D341Med (cell line): Measurements from ENCODE around the gene GIPC3.

Source experiments
- DNase-seq: peaks from one replicate; pipeline ENCODE4 v3.0.0; 2012; ENCODE audit warnings: low spot score

The GIPC3 gene

DNA sequence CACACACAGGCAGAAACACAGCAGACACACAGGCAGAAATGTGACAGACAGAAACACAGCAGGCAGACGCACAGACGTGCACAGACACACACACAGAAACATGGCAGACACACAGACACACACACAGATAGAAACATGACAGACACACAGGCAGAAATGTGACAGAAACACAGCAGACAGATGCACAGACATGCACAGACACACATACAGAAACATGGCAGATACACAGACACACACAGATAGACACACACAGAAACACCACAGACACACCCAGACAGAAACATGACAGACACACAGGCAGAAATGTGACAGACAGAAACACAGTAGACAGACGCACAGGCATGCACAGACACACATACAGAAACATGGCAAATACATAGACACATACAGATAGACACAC lies 20.1 kb downstream of the GIPC3 start:
- no peak for DNase-seq

DNA sequence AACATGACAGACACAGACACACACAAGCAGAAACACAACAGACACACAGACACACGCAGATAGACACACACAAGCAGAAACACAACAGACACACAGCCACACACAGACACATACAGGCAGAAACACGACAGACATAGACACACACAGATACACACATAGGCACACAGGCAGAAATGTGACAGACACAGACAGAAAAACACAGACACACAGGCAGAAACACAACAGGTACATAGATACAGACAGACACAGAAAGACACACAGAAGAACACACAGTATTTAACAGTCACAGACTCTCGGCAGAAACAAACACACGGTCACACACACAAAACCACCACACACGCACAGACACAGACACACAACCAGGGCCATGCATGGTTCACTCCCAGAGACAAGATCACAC lies 20.5 kb downstream of the GIPC3 start:
- no peak for DNase-seq

DNA sequence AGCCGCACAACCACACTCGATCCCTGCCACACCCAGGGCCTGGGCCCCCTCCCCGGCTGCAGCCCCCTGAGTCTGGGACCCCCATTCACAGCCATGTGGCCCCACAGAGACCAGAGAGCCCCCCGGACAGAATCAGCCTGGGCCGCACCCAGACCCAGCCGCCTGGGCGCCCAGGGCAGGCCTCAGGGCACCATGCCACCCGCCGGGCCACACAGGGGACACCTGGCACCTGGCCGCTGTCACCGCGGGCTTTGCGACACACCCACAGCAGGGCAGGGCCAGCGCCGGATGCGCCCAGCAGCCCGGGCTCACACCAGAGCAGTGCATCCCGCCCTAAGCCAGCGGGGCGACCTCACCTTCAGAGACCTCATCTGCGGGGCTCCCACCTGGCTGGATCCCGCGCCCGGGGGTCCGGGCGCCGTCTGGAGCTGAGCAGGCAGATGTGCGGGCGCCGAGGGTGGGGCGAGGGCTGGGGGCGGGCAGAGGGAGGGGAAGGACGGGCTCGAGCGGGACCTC lies 21.0 kb downstream of the GIPC3 start:
- no peak for DNase-seq

DNA sequence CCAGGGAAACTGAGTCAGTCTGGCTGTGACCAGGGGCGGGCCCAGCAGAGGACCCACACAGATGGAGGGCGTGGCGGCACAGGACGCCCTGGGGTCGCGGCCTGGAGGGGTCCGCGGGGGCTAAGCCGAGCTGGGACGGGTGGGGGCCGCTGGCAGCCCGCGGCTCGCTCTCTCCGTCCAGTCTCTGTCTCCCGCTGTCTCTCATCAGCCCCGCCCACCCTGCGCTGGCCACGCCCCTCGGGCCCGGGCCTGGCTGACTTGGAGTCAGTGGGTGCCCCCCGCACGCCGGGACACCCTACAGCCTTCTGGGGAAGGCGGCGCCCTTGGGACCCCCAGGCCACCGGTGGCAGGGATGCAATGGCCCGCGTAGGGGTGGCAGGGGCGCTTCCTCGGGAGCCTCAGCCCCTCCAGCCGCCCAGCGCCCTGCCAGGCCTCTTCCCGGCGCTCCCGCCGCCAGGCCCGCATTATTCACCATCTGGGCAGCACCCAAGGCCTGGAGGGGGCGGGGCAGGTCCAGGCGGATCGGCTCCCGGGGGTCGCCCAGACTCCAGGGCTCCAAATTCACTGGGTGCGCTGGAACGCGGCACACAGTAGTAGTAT lies 21.5 kb downstream of the GIPC3 start, which contains the start of gene TBXA2R:
TBXA2R (minus strand) TSS at position 186 of the 600 bp plus-strand sequence. CDS start 6,241 bp downstream, outside the sequence.
- peak; percentile 73 for DNase-seq

DNA sequence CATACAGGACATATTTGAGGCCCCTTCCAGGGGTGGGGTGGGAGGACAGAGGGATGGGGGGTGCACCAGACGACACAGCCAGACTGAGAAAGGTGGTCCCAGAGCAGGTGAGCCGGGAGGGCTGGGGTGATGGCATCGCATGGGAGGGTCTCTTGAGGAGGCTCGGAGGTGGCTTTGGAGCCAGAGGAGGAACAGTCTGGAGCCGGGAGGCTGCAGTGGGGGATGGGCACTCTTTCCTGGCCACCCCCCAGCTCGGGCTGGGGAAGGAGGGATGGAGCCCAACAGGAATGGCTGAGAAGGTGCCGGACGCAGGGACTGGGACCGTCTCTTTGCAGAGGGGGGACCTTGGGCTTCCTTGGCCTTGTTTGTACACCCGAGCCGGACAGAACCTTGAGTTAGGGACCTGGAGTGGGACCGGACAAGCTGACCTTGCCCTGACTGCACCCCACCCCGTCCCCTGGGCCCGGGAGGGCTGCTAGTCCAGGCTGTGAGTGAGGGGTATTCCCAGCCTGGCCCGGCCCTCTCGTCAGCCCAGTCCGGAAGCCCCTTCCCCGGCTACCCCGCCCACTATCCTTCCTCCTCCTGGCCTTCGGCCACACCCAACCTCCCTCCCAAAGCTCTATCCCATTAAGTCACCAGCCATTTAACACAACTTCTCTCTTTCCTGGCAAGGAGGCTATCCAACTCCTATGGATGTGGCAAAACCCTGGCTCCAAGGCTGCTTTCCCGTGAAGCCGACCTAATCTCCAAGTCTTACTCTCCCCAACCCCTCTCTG lies 22.2 kb downstream of the GIPC3 start:
- DNase-seq = no peak

DNA sequence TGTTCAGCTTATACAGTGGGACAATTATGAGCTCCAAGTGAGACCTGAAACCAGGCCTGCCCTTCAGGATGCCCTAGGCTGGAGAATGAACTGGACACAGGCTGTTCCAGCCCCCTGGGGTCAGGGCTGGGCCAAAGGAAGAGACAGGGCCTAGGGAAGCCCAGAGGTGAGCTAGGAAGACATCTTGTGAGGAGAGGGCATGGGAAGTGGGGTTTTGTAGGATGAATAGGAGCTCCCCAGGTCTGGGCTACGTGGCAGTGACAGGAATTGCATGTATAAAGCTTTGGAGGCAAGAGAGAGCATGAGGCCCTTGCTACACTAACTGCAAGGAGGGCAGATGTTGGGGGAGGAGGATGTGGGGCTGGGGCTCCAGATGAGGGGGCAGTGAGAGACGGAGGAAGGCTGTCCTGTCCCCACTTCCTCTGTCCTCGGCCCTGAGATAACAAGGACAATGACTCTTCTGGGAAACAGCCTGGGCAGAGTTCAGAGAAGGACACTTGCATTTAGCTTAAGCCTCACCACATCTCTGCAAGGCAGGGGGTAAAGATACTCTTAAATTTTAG lies 22.9 kb downstream of the GIPC3 start:
- no peak for DNase-seq

DNA sequence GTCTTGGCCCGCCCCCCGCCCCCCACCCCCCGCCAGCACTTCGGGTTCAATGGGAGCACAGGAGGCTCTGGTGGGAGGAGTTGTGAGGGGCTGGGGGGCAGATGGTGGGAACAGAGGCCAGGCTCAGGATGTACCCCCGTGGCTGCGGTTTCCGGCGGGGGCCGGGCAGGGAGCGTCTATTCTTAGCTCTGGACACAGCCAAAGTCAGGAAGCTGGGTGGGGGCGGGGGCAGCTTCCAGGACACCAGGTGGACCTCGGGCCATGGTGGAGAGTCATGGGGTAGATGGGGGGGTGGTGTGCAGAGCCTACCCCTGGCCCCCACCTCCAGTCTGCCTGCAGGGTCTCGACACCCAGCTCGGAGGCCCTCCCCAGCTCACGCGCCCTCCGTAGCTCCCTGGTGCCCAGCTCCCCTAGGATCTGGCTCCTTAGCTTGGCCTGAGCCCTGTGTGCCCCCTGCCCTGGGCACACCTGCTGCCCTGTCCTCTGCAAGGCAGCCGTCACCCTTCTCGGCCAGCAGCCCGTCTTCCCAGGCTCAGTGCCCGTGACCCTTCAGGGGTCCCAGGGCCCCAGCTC lies 23.6 kb downstream of the GIPC3 start:
- no peak for DNase-seq

DNA sequence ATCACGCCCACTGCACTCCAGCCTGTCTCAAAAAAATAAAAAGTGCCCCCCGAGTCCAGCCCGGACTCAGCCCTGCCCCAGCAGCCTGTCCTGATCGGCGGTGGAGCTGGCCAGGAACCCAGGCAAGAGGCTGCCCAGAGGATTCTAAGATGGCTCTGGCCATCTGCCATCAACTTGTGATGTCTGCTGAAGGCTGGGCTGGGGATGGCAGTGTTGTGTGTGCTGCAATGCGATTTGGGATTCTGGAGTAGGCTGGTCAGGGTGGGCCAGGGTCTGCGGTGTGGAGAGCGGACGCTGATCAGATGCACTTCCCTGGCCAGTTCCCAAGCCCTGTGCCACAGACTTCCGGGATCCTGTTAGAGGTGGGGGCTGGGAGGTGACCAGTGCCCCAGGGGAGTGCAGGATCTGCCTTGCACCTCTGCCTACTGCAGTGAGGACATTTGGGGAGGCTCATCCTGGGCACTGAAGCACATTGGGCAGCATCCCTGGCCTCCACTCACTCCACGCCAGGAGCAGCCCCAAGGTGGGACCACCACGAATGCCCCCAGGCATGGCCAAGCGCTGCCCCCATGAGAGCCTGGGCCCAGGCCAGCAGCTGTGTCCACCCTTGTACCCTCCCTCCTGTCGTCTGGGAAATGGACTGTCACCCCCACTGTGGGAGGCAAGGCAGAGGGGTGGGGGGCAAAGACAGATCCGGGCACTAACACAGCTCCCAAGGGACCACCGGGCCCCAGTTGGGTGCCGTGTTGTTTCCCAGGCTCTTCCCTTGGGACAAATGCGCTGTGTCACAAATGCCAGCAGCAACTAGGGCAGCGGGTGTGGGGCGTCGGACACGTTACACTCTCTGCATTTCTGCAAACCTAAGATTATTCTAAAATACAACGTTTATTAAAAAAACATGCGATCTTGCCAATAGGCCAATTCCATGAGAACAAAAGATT lies 24.8 kb downstream of the GIPC3 start:
- no peak for DNase-seq

DNA sequence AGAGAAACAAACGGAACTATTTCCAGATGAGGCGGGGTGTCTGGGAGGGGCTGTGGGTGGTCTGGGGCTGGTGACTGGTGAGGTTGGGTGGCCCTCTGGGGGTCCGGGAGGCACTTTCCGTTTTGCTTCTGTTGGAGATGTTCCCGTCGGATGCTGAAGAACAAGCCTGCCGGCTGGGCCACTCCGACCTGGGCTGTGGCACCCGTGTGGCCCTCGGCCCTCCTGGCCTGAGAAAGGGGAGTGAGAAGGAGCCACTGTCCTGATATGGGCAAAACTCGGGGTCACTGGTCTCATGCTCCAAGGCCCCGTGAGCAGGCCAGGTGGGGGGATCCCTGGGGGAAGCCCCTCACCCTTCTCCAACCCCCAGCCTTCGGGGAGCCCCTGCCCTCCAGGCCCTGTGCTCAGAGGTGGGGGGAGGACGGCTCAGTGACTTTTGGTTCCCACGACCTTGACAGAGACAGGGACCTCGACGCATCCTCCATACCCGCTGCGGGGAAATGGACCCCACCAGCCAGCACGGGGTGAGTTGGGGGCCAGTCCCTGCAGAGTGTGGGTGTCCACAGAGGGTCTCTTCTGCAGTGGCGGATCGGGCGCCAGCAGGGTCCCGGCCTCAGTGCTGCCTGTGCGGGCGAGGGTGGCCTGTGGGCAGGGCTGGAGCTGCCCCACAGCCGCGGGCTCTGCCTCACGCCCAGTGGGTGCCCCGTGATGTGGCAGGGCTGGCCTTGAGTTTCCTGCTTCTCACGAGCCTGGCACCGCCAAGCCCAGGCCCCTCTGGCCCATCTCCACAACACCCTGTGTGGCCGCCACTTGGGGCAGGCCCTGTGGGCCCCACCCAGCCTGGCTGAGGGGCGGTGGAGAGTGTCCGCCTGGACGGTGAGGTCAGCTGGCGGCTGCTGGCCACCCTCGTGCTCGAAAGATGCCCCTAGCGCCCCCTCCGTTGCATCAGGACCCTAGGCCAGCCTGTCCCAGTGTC lies 25.8 kb downstream of the GIPC3 start:
- no peak for DNase-seq

DNA sequence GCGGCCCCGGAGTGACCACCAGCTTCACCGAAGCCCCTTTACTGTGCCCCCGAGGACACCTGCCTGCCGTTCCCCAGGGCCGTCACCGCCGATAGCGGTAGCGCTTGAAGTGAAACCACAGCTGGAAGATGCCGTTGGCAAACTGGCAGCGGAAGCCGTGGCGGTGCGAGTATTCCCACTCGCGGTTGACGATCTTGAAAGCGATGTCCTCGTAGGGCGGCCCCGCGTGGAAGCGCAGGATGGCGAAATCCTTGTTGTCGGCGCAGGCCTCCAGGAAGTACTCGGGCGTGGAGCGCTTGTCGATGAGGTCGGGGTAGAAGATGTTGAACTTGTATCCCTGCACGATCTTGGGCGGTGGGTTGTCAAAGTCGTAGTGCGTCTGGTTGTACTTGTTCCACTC lies 26.6 kb downstream of the GIPC3 start:
- no peak for DNase-seq

DNA sequence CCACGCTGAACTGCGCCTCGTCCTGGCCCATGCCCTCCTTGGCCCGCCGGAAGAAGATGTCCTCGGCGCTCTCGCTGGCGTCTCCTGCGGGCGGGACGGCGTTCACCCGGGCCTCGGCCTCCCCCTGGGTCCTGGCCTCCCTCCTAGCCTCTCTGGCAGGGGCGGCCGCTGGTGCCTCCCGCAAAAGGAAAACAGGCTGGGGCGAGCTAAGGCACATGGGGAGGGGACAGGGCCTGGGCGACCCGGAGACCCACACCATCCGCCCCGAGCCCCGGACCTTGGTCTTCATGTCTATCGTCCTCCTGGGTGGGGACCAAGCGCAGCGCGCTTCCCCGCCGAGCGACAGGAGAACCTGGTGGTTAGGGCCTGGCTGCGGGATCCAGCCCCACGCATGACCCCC lies 27.1 kb downstream of the GIPC3 start:
- no peak for DNase-seq

DNA sequence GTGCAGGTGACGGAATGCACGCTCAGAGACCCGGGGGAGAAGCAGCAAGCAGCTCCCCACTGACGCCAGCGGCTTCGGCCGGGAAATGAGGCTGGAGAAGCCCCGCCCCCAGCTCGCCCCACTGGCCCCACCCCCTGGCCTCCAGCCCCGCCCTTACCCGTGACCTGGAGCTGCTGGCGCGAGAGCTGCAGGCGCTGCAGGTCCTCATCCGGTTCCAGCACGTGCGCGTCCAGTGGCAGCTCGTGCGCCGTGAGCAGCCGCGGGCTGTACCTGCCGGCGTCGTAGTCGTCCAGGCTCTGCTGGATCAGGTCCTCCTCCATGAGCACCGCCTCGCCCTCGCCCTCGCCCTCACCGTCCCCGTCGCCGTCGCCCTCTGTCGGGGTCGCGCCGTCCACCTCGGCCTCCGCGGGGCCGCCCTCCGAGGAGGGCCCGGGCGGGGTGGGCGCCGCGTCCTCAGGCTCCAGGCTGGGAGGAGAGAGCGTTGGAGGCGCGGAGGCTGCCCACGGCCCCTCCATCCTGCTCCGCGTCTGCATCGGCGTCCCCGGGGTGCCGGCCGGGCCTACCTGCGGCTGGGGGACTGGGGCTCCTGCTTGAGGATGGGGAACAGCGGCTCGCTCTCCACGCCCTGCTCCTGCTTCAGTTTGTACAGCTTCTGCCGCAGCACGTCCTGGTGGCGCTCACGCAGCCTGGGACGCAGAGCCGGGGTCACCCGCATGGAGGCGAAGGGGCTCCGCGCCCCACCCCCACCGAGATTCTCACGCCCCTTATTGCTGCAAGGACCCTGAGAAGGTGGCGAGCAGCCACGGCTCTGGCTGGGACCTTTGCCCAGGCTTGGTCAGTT lies 27.8 kb downstream of the GIPC3 start:
- DNase-seq = no peak

DNA sequence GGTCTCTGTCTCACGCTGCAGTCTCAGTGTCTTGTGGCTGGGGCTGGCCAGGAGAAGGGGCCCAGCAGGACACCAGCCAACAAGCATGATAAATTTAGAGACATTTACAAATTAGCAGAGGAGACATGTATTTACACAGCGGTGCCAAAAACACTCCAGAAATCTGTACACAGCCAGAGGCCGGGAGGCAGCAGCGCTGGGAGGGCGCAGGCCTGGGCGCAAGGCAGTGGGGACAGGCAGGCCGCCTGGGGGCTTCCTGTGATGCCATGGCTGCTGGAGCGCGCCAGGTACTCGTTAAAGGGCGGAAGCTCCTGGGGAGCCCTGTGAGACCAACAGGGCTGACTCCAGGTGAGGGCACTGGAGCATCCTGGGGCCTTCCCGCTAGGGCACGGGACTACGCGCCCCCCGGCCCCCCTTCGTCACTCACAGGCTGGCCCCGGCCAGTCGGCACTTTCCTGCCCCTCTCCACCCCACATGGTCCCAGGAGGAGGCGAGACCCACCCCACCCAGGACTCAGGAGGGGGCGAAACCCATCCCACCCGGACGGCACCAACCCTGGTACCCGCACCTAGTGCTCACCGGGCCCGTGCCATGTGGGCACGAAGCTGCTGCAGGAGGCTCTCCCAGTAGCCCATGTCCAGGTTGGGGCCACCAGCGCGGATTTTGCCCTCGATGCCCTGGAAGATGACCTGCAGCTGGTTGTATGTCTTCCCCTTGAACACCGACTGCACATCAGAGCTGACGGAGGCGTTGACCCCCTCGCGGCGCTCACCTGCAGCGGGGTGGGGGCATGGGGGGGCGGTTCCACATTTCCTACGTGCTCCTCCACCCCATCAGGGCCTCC lies 28.8 kb downstream of the GIPC3 start:
- DNase-seq = no peak

DNA sequence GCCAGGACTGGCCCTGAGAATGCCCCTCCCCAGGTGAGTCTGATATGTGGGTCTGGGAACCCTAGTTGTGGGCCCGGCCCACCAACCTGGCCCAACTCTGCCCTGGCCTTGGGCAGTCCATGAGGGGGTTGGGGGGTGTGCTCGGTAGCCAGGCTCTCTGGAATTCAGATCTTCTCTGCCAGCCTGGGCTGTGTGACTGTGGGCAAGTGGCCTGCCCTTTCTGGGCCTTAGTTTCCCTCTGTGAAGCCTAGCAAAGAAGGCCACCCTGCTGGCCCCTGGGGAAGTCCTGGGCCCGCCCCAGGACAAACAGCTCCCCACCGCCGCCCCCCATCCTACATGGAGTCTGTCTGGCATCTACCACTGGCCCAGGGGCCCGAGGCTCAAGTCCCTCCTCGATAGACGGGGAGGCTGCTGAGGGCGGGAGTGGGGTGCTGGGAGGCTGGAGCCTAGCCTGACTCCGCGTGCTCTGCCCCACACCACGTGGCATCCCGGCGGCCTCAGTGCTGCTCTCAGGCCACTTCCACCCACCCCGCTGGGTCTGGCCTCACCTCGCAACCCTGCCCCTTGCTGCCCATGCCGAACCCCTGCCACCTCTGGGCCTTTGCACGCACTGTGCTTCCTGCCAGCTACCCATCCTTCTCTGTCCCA lies 29.7 kb downstream of the GIPC3 start:
- no peak for DNase-seq

DNA sequence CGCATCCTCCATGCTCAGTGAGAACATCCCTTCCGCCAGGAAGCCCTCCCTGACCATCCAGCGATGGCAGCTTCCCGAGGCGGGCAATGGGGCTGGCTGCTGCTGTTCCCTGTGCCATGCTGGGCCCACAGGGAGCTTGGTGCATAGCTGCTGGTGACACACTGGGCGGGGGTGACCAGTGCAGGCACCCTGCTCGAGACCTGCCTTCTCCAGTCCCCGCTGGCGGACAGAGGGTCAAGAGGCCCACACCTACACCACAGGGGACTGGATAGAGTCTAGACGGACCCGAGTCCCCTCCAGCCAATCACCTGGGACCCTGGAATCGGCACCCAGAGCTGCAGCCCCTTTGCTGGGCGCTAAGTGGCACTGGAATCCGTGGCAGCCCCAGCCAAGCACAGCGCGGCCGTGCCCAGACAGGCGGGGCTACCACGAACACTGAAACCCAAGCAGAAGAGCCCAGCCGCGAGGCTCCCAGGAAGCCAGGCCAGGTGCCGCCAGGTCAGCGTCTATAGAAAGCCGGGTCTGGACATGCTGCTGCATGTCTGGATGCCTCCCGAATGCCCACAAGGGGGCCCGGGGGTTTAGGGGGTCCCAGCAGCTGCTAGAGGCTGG lies 30.4 kb downstream of the GIPC3 start:
- DNase-seq = no peak

DNA sequence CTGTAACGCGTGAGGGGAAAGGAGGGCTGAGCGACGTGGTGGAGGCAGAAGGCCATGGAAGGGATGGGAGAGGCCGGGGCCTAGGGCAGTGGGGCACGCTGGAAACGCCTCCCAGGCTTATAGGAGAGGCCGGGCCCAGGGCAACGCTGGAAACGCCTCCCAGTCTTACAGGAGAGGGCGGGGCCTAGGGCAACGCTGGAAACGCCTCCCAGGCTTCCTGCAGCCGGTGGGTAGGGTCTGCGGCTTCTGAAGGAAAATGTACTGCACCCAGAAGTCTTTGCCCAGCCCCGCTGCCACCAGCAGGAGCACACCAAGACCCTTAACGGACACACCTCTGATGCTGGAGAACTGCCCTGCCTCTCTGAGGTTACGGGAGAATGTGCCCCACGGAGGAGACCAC lies 32.2 kb downstream of the GIPC3 start:
- DNase-seq = no peak

DNA sequence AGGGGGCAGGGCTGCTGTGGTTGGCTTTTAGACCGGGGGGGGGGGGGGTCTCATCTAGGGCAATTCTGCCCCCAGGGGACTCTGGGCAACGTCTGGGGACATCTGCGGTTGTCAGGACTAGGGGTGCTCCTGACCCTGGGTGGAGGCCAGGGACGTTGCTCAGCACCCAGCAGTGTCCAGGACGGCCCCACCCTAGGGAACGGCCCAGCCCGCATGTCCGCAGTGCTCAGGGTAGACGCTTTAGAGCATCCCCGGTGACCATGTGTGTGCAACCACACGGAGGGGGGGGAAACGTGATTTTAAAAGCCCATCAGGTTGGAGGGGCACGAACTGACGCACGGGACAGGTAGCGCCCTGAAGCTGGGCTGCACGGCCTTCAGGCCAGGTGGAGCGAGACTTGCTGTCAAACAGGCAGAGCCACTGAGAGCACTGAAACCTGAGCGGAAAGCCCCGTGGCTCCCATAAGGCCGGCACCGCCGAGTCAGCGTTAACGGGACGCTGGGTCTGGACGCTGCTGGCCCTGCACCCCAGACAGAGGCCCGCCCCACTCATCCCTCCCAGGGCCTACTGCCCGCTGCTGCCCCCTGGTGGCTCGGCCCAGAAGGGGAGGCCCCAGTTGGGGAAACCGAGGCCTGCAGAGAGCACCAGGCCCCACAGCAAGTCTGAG lies 33.0 kb downstream of the GIPC3 start:
- DNase-seq = peak; percentile 83
